Measurements from ENCODE around the gene CEP170B. TPM values are rescaled to one million over a fixed set of nuclear protein-coding genes. Genes with fewer than 3 reads are reported as not detected.

The CEP170B gene
- total and polyA plus RNA-seq, 2 of the 8 experiments (the other 6 are each of a cell fraction or from before 2014, with no cell fraction given) = 9.1 to 33.8 TPM

- TF ChIP-seq KDM4A (IDR thresholded peaks at IDR 0.05; ENCODE audit: low read depth, low read length, severe bottlenecking) (no peak), POU5F1 (IDR thresholded peaks at IDR 0.05; ENCODE audit: low read depth, low read length) (no peak), SP2 (IDR thresholded peaks at IDR 0.05; ENCODE audit: low read length) (no peak)
Observed at GRCh38 chr14:104925214-104925854, 60.3 kb downstream of the CEP170B start (continued).

All from H1 (cell line).